Colonic mucosa (tissue), 4 donors: ENCODE data around the gene CCDC80. TPM values are rescaled to one million over a fixed set of nuclear protein-coding genes. Genes with fewer than 3 reads are reported as not detected.

ENCODE experiments used
- DNase-seq: peaks from one replicate; pipeline ENCODE4 v3.0.0-alpha.2; 2020
- H3K27ac ChIP-seq: fragments of 200-600 bp; one replicate; pipeline ENCODE4 v1.8.0; 2021
- H3K27me3 ChIP-seq: fragments of 200-600 bp; one replicate; pipeline ENCODE4 v1.8.0; 2021
- H3K36me3 ChIP-seq: fragments of 200-600 bp; one replicate; pipeline ENCODE4 v1.8.0; 2021
- H3K4me1 ChIP-seq: fragments of 200-600 bp; one replicate; pipeline ENCODE4 v1.8.0; 2021; ENCODE audit warnings: mild to moderate bottlenecking
- H3K4me3 ChIP-seq: fragments of 200-600 bp; one replicate; pipeline ENCODE4 v1.8.0; 2021
- H3K9ac ChIP-seq, 2 donors: one replicate each; pipeline ENCODE4 v1.7.0; 2013; ENCODE audit warnings: control low read depth in 2 of 2, low read depth in 2 of 2, low read length in 2 of 2
- H3K9me3 ChIP-seq: fragments of 200-600 bp; one replicate; pipeline ENCODE4 v1.8.0; 2021
- intact Hi-C: fragments of 100-400 bp; cut with DNase I; formaldehyde crosslinking; loops from one replicate; pipeline ENCODE4 v1.14.1; 2022
- total RNA-seq, 2 donors: library from RNA; stranded (reverse); fragmentation: NEBNext Ultra II Directional in 1 of 2; extraction: Animal tissue kit (Norgen Biotek cat#: 25700) in 1 of 2; gene quantifications; one replicate each; pipeline ENCODE4 v1.2.1, GENCODE V29; 2021
- TF ChIP-seq, protein P1 (sequence below): fragments of 200-600 bp; IDR thresholded peaks from one replicate; pipeline ENCODE4 v1.8.0; 2022; ENCODE audit warnings: antibody characterized with exemption, mild to moderate bottlenecking
- donor health status: healthy.
- donor health status: DM: no; HTN: no; CAD: no.
- donor health status: DM: no; HTN: no; CAD: no.

The CCDC80 gene
- total RNA-seq, 2 donors from 2014 or later, result 7.1 to 36.6 TPM

DNA sequence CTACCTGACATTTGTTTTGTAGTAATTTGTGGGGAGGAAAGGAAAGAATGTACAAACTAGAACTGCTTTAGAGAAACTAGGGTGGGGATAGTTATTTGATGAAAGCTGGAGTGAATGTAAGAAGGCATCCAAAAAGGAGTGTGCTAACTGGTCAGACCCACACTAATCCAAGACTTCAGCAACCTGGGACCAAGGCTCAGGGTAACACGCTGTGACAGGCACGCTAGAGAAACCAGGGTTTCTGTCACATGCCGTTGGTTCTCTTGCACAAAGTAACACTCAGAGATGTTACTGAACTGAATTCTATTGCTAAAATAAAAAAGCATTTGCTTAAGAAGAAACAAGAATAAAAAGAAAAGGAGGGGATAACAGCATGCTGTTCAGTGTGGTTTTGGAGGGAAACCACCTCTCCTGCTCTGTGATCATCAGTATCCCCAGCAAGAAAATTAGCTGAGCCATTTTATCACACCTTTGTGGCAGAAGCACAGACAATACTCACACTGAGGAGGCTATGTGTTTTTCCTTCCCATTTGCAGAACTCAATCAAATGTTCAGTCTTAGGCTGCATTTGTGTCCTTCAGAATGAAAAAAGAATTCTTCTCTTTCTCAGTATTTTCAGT lies 2.8 kb upstream of the CCDC80 start:
- Histone ChIP-seq H3K36me3 (no peaks in the 10 kb centered on the region), H3K9ac (no peak overlapping the region), H3K4me1 (peaks cover 4% of the 10 kb centered on the region), H3K4me3 (no peak overlapping the region), H3K27me3 (no peaks in the 10 kb centered on the region), H3K27ac (no peak overlapping the region), H3K9me3 (no peaks in the 10 kb centered on the region)
- intact Hi-C loops, result loop anchor here (2.0 to 5.0 kb wide), 2 partner anchors 169 to 333 kb away; no protein-coding TSS in a partner anchor
- TF ChIP-seq, protein P1, sequence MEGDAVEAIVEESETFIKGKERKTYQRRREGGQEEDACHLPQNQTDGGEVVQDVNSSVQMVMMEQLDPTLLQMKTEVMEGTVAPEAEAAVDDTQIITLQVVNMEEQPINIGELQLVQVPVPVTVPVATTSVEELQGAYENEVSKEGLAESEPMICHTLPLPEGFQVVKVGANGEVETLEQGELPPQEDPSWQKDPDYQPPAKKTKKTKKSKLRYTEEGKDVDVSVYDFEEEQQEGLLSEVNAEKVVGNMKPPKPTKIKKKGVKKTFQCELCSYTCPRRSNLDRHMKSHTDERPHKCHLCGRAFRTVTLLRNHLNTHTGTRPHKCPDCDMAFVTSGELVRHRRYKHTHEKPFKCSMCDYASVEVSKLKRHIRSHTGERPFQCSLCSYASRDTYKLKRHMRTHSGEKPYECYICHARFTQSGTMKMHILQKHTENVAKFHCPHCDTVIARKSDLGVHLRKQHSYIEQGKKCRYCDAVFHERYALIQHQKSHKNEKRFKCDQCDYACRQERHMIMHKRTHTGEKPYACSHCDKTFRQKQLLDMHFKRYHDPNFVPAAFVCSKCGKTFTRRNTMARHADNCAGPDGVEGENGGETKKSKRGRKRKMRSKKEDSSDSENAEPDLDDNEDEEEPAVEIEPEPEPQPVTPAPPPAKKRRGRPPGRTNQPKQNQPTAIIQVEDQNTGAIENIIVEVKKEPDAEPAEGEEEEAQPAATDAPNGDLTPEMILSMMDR, result no peak
- DNase-seq, result no peak

DNA sequence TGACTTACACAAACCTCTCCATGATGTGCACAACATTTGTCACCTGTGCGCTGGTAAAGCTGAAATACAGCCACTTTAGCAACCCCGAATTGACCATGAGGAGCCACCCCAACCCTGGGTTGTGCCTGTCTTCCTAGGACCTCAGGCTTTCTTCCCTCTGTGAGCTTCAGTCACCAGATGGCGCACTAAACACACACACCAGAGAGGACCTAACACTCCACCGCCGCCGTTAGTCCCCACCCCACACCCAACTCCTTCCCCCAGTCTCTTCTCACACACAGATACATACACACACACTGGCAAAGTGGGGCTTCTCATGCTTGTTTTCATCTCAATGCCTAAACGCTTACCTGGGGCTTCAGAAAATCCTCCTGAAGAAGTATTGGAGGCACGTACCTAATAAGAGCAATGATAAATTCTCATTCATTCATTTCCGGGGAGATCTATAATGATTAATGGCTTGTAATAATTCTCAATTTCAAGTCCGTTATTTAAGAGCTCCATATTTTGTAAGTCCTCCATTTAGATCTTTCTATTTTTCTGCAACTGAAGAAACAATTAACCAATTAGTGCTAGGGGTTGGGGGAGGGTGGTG lies 2.1 kb upstream of the CCDC80 start:
- TF ChIP-seq, protein P1, result peak; percentile 63
- H3K4me3 ChIP-seq, result no peak overlapping the region
- H3K27me3 ChIP-seq, result no peaks in the 10 kb centered on the region
- no peaks in the 10 kb centered on the region for H3K9me3 ChIP-seq
- no peak overlapping the region for H3K27ac ChIP-seq
- intact Hi-C loops, result loop anchor here (2.0 to 5.0 kb wide), 2 partner anchors 169 to 334 kb away; no protein-coding TSS in a partner anchor
- peak overlapping the region in 1 of 2 donors; percentile 6 for H3K9ac ChIP-seq
- peak; percentile 82 for DNase-seq
- peaks cover 4% of the 10 kb centered on the region for H3K4me1 ChIP-seq
- no peaks in the 10 kb centered on the region for H3K36me3 ChIP-seq

DNA sequence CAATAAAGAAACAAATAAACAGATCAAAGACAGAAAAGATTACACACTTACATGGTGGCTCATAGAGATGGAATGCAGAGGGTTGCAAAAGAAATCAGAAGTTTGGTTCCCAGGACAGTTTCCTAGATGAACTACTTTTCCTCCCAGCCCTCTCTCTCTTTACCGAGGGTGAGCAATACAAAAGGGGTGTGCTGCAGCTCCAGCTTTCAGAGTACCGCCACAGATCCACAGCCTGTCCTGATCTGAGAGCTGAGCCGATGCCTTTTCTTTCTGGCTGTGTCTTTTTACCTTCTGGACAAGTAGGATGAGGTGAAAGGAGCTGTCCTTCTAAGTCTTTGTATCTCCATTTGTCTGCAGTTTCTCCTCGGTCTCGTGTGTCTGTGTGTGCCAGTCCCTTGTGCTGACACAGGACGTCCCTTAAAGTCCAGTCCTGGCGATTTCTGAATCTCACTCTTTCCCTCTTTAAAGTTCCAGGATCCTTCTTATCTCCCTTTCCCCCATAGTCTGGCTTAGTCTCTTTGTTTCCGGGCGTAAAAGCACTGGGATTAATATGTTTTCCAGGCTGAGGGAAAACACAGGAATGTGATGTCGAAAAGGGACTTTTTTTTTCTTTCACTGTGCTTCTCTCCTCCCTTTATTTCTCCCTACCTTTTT lies 540 bp downstream of the CCDC80 start:
- no peaks in the 10 kb centered on the region for H3K36me3 ChIP-seq
- H3K27me3 ChIP-seq, result no peaks in the 10 kb centered on the region
- H3K4me1 ChIP-seq, result peaks cover 4% of the 10 kb centered on the region
- DNase-seq, result no peak
- peak overlapping the region; percentile 7 for H3K4me3 ChIP-seq
- peak overlapping the region; percentile 52 for H3K27ac ChIP-seq
- intact Hi-C loops, result loop anchor here (5.0 kb wide), 1 partner anchor 172 kb away; no protein-coding TSS in a partner anchor
- H3K9ac ChIP-seq, result peak overlapping the region in 1 of 2 donors; percentile 41
- no peaks in the 10 kb centered on the region for H3K9me3 ChIP-seq
- TF ChIP-seq, protein P1, result no peak

DNA sequence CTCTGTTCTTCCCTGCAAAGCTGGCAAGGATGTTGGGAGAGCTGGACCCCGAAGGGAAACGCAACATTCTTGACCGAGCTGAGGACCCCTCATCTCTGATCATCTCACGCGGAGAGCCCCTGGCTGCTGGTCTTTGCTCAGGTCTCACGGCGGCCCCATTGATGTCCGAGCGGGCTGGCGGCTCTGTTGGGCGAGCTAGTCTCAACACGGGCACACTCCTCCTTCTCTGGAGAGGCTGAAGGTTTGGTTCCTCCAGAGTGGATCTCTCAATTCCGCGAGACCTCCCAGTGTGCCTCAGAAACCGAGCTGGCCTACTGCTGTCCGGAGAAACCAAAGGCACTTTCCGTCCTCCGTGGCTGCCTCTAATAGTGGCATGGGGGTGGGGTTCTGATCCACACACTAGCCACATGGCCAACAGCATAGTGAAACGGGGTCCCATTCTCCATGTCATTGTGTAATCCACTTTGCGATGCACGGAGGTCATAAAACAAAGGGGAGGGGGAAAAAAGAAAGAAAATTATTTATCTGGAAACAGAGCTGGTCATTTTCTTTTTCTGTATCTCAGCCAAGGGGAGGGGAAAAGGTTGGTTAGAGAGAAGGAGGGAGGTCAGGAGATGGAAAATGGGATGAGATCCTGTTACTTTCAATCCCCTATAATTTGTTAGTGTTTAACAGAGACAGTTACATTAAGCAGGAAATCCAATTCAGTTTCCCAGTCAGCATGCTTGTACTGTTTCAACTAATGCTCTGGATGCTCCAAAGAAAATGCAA lies 1.3 kb downstream of the CCDC80 start:
- Histone ChIP-seq H3K9ac (peak overlapping the region in 1 of 2 donors; percentile 28), H3K27ac (peak overlapping the region; percentile 52), H3K9me3 (no peaks in the 10 kb centered on the region), H3K27me3 (no peaks in the 10 kb centered on the region), H3K36me3 (no peaks in the 10 kb centered on the region), H3K4me1 (peaks cover 4% of the 10 kb centered on the region), H3K4me3 (no peak overlapping the region)
- DNase-seq, result peak; percentile 18
- TF ChIP-seq, protein P1, result no peak
- intact Hi-C loops, result loop anchor here (5.0 kb wide), 1 partner anchor 173 kb away; no protein-coding TSS in a partner anchor

DNA sequence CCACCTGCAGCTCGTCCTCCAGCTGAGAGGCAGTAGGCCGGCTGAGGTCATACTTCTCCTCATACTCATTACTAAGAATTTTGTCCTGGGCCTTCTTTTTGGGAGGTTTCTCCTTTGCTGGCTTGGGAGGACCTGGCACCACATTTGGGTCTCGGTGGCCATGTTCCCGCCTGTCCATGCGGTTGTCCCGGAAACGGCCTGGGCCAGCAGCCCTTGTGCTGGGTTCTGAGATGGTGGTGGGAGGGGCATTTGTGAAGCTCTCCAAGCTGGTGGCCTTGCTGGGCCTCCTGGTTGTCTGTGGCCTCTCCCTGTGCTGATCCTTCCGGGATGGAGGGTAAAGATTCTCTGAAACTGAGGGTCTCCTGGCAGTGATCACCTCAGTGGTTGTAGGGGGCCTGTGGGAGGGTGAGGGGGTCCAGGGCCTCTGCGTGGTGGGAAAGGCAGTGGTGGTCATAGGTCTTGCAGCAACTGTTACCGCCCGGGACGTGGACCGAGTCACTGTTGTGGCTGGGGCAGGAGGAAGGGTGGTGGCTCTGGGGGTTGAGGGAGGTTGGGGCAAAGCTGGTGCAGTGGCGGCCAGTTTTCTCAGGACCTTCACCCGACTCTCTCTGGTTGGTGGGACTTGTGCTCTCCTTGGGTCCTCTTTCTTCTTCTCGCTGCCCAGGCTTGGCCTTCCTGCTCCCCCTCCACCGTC lies 2.5 kb downstream of the CCDC80 start:
- H3K36me3 ChIP-seq, result no peaks in the 10 kb centered on the region
- no peaks in the 10 kb centered on the region for H3K9me3 ChIP-seq
- TF ChIP-seq, protein P1, result no peak
- H3K9ac ChIP-seq, result no peak overlapping the region
- peak overlapping the region; percentile 55 for H3K27ac ChIP-seq
- no peaks in the 10 kb centered on the region for H3K27me3 ChIP-seq
- peaks cover 4% of the 10 kb centered on the region for H3K4me1 ChIP-seq
- H3K4me3 ChIP-seq, result no peak overlapping the region
- intact Hi-C loops, result no loop called here
- DNase-seq, result peak; percentile 24
